CD14-positive monocyte (primary cell): ENCODE results near the gene SUV39H1. TPM values are rescaled to one million over a fixed set of nuclear protein-coding genes. Genes with fewer than 3 reads are reported as not detected.

Experiments
- DNase-seq, 3 donors: peaks; one replicate each; pipeline ENCODE4 v3.0.0-alpha.2; 2011 to 2022
- H2AFZ ChIP-seq: 2 replicates; pipeline ENCODE4 v1.6.0; 2012; ENCODE audit warnings: mild to moderate bottlenecking, low read depth, low read length, inconsistent platforms; ENCODE audit not compliant: insufficient read depth, poor library complexity, severe bottlenecking
- H3K27ac ChIP-seq, 2 donors: 1 replicate in 1 of 2; 2 replicates in 1 of 2; pipeline ENCODE4 v1.5.1; 2012 to 2013; ENCODE audit warnings: low read length in 2 of 2, control low read depth in 1 of 2, inconsistent platforms in 1 of 2, low read depth in 1 of 2, mild to moderate bottlenecking in 1 of 2
- H3K27me3 ChIP-seq, 2 donors: one replicate each; pipeline versions ENCODE4 v1.6.0 to v1.6.1; 2011 to 2013; ENCODE audit warnings: low read length in 2 of 2; ENCODE audit not compliant: control insufficient read depth in 2 of 2, insufficient read depth in 2 of 2
- H3K36me3 ChIP-seq, 2 donors: replicated peaks in 1 of 2; 1 replicate in 1 of 2; 2 replicates in 1 of 2; pipeline versions ENCODE4 v1.5.1 to v1.6.1; 2012 to 2013; ENCODE audit warnings: low read length in 2 of 2, control low read depth in 1 of 2, inconsistent platforms in 1 of 2, mild to moderate bottlenecking in 1 of 2; ENCODE audit not compliant: insufficient read depth in 2 of 2, control insufficient read depth in 1 of 2
- H3K4me1 ChIP-seq, 2 donors: 1 replicate in 1 of 2; 2 replicates in 1 of 2; pipeline versions ENCODE4 v1.5.1 to v1.6.1; 2012 to 2013; ENCODE audit warnings: low read length in 2 of 2, control low read depth in 1 of 2, inconsistent platforms in 1 of 2, mild to moderate bottlenecking in 1 of 2, moderate library complexity in 1 of 2; ENCODE audit not compliant: insufficient read depth in 2 of 2, control insufficient read depth in 1 of 2
- H3K4me2 ChIP-seq: replicated peaks from 2 replicates; pipeline ENCODE3; 2012; ENCODE audit warnings: low read length, moderate library complexity, mild to moderate bottlenecking; ENCODE audit not compliant: poor library complexity, severe bottlenecking; ENCODE audit errors: extremely low read depth
- H3K4me3 ChIP-seq, 3 experiments: fragments of 200-600 bp in 1 of 3; sonication (generic) in 1 of 3; replicated peaks in 1 of 3; 1 replicate in 2 of 3; 2 replicates in 1 of 3; pipeline ENCODE4 v1.5.1; 2011 to 2013; ENCODE audit warnings: low read length in 3 of 3, mild to moderate bottlenecking in 3 of 3, control low read depth in 2 of 3, low read depth in 2 of 3, inconsistent platforms in 1 of 3, moderate library complexity in 1 of 3
- H3K79me2 ChIP-seq: 2 replicates; pipeline ENCODE4 v1.6.0; 2012; ENCODE audit warnings: mild to moderate bottlenecking, control low read depth, inconsistent platforms, low read length, moderate library complexity; ENCODE audit not compliant: insufficient read depth
- H3K9ac ChIP-seq: 2 replicates; pipeline ENCODE4 v1.6.0; 2017; ENCODE audit warnings: low read length, mild to moderate bottlenecking; ENCODE audit not compliant: insufficient read depth, poor library complexity, severe bottlenecking
- H3K9me3 ChIP-seq, 2 donors: replicated peaks in 1 of 2; 1 replicate in 1 of 2; 2 replicates in 1 of 2; pipeline versions ENCODE4 v1.5.1 to v1.6.1; 2012 to 2013; ENCODE audit warnings: low read length in 2 of 2, control low read depth in 1 of 2; ENCODE audit not compliant: control insufficient read depth in 1 of 2, insufficient read depth in 1 of 2
- H4K20me1 ChIP-seq: 2 replicates; pipeline ENCODE4 v1.6.0; 2012; ENCODE audit warnings: mild to moderate bottlenecking, low read length, control low read depth, moderate library complexity; ENCODE audit not compliant: insufficient read depth
- H3K27ac Mint-ChIP-seq, 7 donors: one replicate each; pipeline ENCODE4 v1.8.0; 2020; ENCODE audit warnings: mild to moderate bottlenecking in 7 of 7, mixed read lengths in 7 of 7, moderate library complexity in 6 of 7, inconsistent platforms in 2 of 7
- H3K27me3 Mint-ChIP-seq, 3 donors: one replicate each; pipeline ENCODE4 v1.8.0; 2021 to 2022; ENCODE audit warnings: low read depth in 3 of 3, mild to moderate bottlenecking in 3 of 3, mixed read lengths in 3 of 3, moderate library complexity in 3 of 3, inconsistent platforms in 1 of 3
- H3K36me3 Mint-ChIP-seq, 2 donors: one replicate each; pipeline ENCODE4 v1.8.0; 2020; ENCODE audit warnings: mixed read lengths in 2 of 2, inconsistent platforms in 1 of 2, mild to moderate bottlenecking in 1 of 2
- H3K4me1 Mint-ChIP-seq: one replicate; pipeline ENCODE4 v1.8.0; 2020; ENCODE audit warnings: mild to moderate bottlenecking, mixed read lengths
- H3K4me3 Mint-ChIP-seq, 2 donors: one replicate each; pipeline ENCODE4 v1.8.0; 2020; ENCODE audit warnings: mild to moderate bottlenecking in 2 of 2, mixed read lengths in 2 of 2, moderate library complexity in 1 of 2
- H3K9me3 Mint-ChIP-seq, 7 donors: one replicate each; pipeline ENCODE4 v1.8.0; 2020 to 2022; ENCODE audit warnings: mixed read lengths in 7 of 7, mild to moderate bottlenecking in 6 of 7, moderate library complexity in 6 of 7, inconsistent platforms in 2 of 7
- WGBS: methylation state at CpG from one replicate; pipeline ENCODE4 v1.1.5; 2013; ENCODE audit warnings: missing lambda C conversion rate; ENCODE audit not compliant: insufficient coverage; 5-methylcytosine and 5-hydroxymethylcytosine counted together
- intact Hi-C, 2 donors: fragments of 100-400 bp; cut with micrococcal nuclease; formaldehyde crosslinking; loops; one replicate each; pipeline versions ENCODE4 v1.15.0 to v1.15.1; 2023
- polyA plus RNA-seq, 3 donors: library from polyadenylated mRNA; depleted of rRNA in 1 of 3; unstranded in 2 of 3; stranded (reverse) in 1 of 3; fragments of 300-500 nt in 2 of 3; fragments of >200 nt in 1 of 3; fragmentation: Illumina TruSeq in 2 of 3; gene quantifications; 1 replicate in 2 of 3; 2 replicates in 1 of 3; pipeline ENCODE4 v1.2.3, GENCODE V29; 2012 to 2021
- small RNA-seq: library from RNA; depleted of rRNA; stranded (forward); fragments of <200 nt; gene quantifications from one replicate; pipeline ENCODE3, GENCODE V24; 2012; ENCODE audit warnings: low read depth; ENCODE audit not compliant: insufficient read length
- TF ChIP-seq, protein P1 (sequence below): fragments of 200-600 bp; IDR thresholded peaks from one replicate; pipeline ENCODE4 v1.8.0; 2022; ENCODE audit warnings: antibody characterized with exemption, mild to moderate bottlenecking

SUV39H1 gene
- polyA plus RNA-seq, 3 donors: 2.8 to 3.4 (median 2.9) TPM

DNA sequence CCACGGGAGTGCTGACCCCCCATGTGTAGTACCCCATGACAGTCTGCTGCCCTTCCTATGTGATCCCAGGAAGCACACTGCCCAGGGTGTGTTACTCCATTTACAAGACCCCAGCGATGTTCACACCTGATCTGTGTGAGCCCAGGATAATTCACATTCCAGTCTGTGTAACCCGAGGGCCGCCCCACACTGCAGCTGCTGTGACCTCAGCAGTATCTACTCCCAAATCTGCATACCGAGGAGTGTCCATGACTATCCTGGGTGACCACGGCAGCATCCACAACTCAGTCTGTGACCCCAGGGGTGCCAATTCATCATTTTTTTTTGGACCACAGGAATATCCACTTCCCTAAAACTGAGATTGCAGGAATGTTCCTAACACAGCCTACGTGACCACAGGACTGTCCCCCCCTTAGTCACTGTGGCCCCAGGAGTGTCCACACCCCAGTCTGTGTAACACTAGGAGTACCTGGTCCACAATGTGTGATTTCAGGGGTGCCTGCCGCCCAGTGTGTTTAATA lies 57.2 kb downstream of the SUV39H1 start:
- peaks cover 0 to 7% (median 0%) of the 10 kb centered on the region in 7 donors for H3K9me3 Mint-ChIP-seq
- Histone ChIP-seq H3K9me3 (no peaks in the 10 kb centered on the region), H3K79me2 (no peaks in the 10 kb centered on the region), H3K4me3 (no peak overlapping the region), H3K9ac (no peak overlapping the region), H3K4me2 (no peak overlapping the region), H3K27me3 (no peaks in the 10 kb centered on the region), H2AFZ (no peak overlapping the region), H4K20me1 (no peaks in the 10 kb centered on the region), H3K27ac (no peak overlapping the region), H3K4me1 (peaks cover 13 to 20% of the 10 kb centered on the region in 2 donors), H3K36me3 (no peaks in the 10 kb centered on the region)
- TF ChIP-seq, protein P1, sequence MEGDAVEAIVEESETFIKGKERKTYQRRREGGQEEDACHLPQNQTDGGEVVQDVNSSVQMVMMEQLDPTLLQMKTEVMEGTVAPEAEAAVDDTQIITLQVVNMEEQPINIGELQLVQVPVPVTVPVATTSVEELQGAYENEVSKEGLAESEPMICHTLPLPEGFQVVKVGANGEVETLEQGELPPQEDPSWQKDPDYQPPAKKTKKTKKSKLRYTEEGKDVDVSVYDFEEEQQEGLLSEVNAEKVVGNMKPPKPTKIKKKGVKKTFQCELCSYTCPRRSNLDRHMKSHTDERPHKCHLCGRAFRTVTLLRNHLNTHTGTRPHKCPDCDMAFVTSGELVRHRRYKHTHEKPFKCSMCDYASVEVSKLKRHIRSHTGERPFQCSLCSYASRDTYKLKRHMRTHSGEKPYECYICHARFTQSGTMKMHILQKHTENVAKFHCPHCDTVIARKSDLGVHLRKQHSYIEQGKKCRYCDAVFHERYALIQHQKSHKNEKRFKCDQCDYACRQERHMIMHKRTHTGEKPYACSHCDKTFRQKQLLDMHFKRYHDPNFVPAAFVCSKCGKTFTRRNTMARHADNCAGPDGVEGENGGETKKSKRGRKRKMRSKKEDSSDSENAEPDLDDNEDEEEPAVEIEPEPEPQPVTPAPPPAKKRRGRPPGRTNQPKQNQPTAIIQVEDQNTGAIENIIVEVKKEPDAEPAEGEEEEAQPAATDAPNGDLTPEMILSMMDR: no peak
- H3K4me1 Mint-ChIP-seq: peaks cover 22% of the 10 kb centered on the region
- H3K36me3 Mint-ChIP-seq: no peaks in the 10 kb centered on the region
- H3K4me3 Mint-ChIP-seq: no peak overlapping the region
- 100% methylated on average over 1 of the region's 8 CpGs for WGBS
- DNase-seq: no peak
- intact Hi-C loops: no loop called here
- peaks cover 0 to 7% (median 0%) of the 10 kb centered on the region in 3 donors for H3K27me3 Mint-ChIP-seq
- peak overlapping the region in 1 of 7 donors; percentile 11 for H3K27ac Mint-ChIP-seq

DNA sequence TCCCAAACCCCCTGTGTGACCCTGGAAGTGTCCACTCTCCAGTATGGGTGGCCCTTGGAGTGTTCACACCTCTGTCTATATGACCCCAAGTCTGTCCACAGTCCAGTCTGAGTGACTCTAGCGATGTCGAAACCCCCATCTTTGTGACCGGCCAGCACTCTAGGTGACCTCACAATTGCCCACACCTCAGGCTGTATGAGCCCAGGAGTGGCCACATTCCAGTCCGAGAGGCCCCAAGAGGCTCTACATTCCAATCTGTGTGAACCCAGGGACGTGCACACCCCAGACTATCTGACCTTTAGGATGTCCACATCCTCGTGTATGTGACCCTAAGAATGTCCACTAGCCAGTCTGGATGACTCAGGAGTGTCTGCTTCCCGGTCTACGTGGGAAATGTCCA lies 57.7 kb downstream of the SUV39H1 start:
- H3K9me3 Mint-ChIP-seq: peaks cover 0 to 7% (median 0%) of the 10 kb centered on the region in 7 donors
- TF ChIP-seq, protein P1: no peak
- Histone ChIP-seq H3K79me2 (no peaks in the 10 kb centered on the region), H3K4me3 (no peak overlapping the region), H3K36me3 (no peaks in the 10 kb centered on the region), H2AFZ (no peak overlapping the region), H3K27me3 (no peaks in the 10 kb centered on the region), H3K4me2 (no peak overlapping the region), H3K9ac (no peak overlapping the region), H4K20me1 (no peaks in the 10 kb centered on the region), H3K9me3 (no peaks in the 10 kb centered on the region), H3K4me1 (peaks cover 13 to 20% of the 10 kb centered on the region in 2 donors), H3K27ac (no peak overlapping the region)
- H3K4me3 Mint-ChIP-seq: no peak overlapping the region
- WGBS: 74% methylated on average over 4 of the region's 8 CpGs
- H3K27ac Mint-ChIP-seq: no peak overlapping the region
- DNase-seq: no peak
- H3K27me3 Mint-ChIP-seq: peaks cover 0 to 7% (median 0%) of the 10 kb centered on the region in 3 donors
- intact Hi-C loops: no loop called here
- no peaks in the 10 kb centered on the region for H3K36me3 Mint-ChIP-seq
- peaks cover 22% of the 10 kb centered on the region for H3K4me1 Mint-ChIP-seq

Small RNA genes within 50 kb of the gene (small RNA-seq; reads per million reads assigned to genes)
- gene RNU6-1056P: not detected

Other genes with a start within 250 kb of the SUV39H1 start
- under 1 TPM; 0.60 to 0.94 (median 0.69) TPM for gene SLC38A5, start 226.5 kb upstream of the SUV39H1 start, polyA plus RNA-seq
- 10 to 100 TPM; 36.6 to 44.3 (median 40.4) TPM for gene FTSJ1, start 220.5 kb upstream of the SUV39H1 start, polyA plus RNA-seq
- 10 to 100 TPM in 1 of 3 donors, 1 to 10 TPM in 2; 7.5 to 10.5 (median 7.8) TPM for gene PORCN, start 187.7 kb upstream of the SUV39H1 start, polyA plus RNA-seq
- gene EBP, start 174.9 kb upstream of the SUV39H1 start, polyA plus RNA-seq: 10 to 100 TPM; 47.2 to 59.5 (median 47.4) TPM
- gene TBC1D25, start 157.0 kb upstream of the SUV39H1 start, polyA plus RNA-seq: 10 to 100 TPM in 1 of 3 donors, 1 to 10 TPM in 2; 5.7 to 16.9 (median 6.6) TPM
- gene RBM3, start 122.2 kb upstream of the SUV39H1 start, polyA plus RNA-seq: 100 to 1,000 TPM; 187 to 302 (median 203) TPM
- gene WDR13, start 99.2 kb upstream of the SUV39H1 start, polyA plus RNA-seq: 100 to 1,000 TPM in 1 of 3 donors, 10 to 100 TPM in 2; 68.6 to 171 (median 93.3) TPM
- gene WAS, start 12.9 kb upstream of the SUV39H1 start, polyA plus RNA-seq: 100 to 1,000 TPM in 1 of 3 donors, 10 to 100 TPM in 2; 22.8 to 159 (median 38.0) TPM
- gene GLOD5, start 65.0 kb downstream of the SUV39H1 start, polyA plus RNA-seq: not detected
- gene GATA1, start 89.9 kb downstream of the SUV39H1 start, polyA plus RNA-seq: not detected
- gene HDAC6, start 105.3 kb downstream of the SUV39H1 start, polyA plus RNA-seq: 10 to 100 TPM; 12.7 to 67.0 (median 19.7) TPM
- under 1 TPM in 1 of 3 donors, not detected in 2; 0.13 TPM for gene ERAS, start 129.8 kb downstream of the SUV39H1 start, polyA plus RNA-seq
- gene PCSK1N, start 138.9 kb downstream of the SUV39H1 start, polyA plus RNA-seq: not detected
- 10 to 100 TPM; 52.2 to 86.9 (median 86.8) TPM for gene TIMM17B, start 201.0 kb downstream of the SUV39H1 start, polyA plus RNA-seq
- gene PQBP1, start 201.2 kb downstream of the SUV39H1 start, polyA plus RNA-seq: 100 to 1,000 TPM in 1 of 3 donors, 10 to 100 TPM in 2; 71.7 to 129 (median 78.3) TPM
- gene SLC35A2, start 214.9 kb downstream of the SUV39H1 start, polyA plus RNA-seq: 10 to 100 TPM; 14.3 to 21.6 (median 18.4) TPM
- 10 to 100 TPM in 1 of 3 donors, 1 to 10 TPM in 2; 6.7 to 39.4 (median 9.9) TPM for gene PIM2, start 222.3 kb downstream of the SUV39H1 start, polyA plus RNA-seq